Motor neuron (in vitro differentiated cells): ENCODE results near the gene CTXN3. TPM values are rescaled to one million over a fixed set of nuclear protein-coding genes. Genes with fewer than 3 reads are reported as not detected.

Source experiments
- ATAC-seq, 8 experiments: fragments of 200-7000 bp; cut with Tn5 transposase; replicated peaks in 6 of 8; 2 replicates each; pipeline ENCODE4 v1.8.0; 2021; ENCODE audit warnings: mild to moderate bottlenecking in 8 of 8, moderate library complexity in 8 of 8
- H3K27ac ChIP-seq, 2 donors: fragments of 250-450 bp; sonication (Bioruptor Pico); 2 replicates each; pipeline ENCODE4 v1.9.0; 2021; ENCODE audit warnings: antibody characterized with exemption in 2 of 2, mild to moderate bottlenecking in 2 of 2, moderate library complexity in 1 of 2
- H3K4me1 ChIP-seq, 2 donors: fragments of 250-450 bp; sonication (Bioruptor Pico); replicated peaks in 1 of 2; 2 replicates each; pipeline ENCODE4 v1.6.1; 2021; ENCODE audit warnings: antibody characterized with exemption in 2 of 2, mild to moderate bottlenecking in 2 of 2, moderate library complexity in 1 of 2
- H3K4me3 ChIP-seq, 5 donors: fragments of 250-450 bp; sonication (Bioruptor Pico); 2 replicates each; pipeline ENCODE4 v1.9.0; 2021; ENCODE audit warnings: antibody characterized with exemption in 5 of 5, mild to moderate bottlenecking in 5 of 5, moderate library complexity in 4 of 5
- WGBS, 10 experiments: fragments of 450-650 bp; shearing (Covaris generic); methylation state at CpG; one replicate each; pipeline ENCODE4 v1.0.0; 2022; 5-methylcytosine and 5-hydroxymethylcytosine counted together
- in situ Hi-C, 9 experiments: fragments of 400-800 bp; cut with MboI; loops; one replicate each; pipeline ENCODE4 v1.15.0; 2021; ENCODE audit warnings: low sequenced_read_pairs in 9 of 9, low pct_unique_long_range_greater_than_20kb in 2 of 9; ENCODE audit not compliant: unreplicated experiment in 9 of 9
- total RNA-seq, 8 experiments: library from RNA; unstranded; fragments of 300-600 nt; gene quantifications; 2 replicates each; pipeline versions ENCODE4 v1.2.3 to v1.2.4, GENCODE V29; 2022

The CTXN3 gene
- total RNA-seq, 8 experiments from 2014 or later: 0.54 to 32.9 (median 10.8) TPM; not detected in 2

- in situ Hi-C loops: no loop called here
- ATAC-seq: no peak
- WGBS, 10 experiments: 0 to 100% (median 84%) methylated on average over 1 to 2 of the region's 2 CpGs
- H3K4me3 ChIP-seq: no peak overlapping the region
- H3K4me1 ChIP-seq: no peaks in the 10 kb centered on the region
- H3K27ac ChIP-seq: no peak overlapping the region
Observed at GRCh38 chr5:127685662-127686061, 36.8 kb downstream of the CTXN3 start.

- no peak overlapping the region for H3K4me3 ChIP-seq
- H3K27ac ChIP-seq: no peak overlapping the region
- in situ Hi-C loops: no loop called here
- no peaks in the 10 kb centered on the region for H3K4me1 ChIP-seq
- ATAC-seq: no peak
Observed at GRCh38 chr5:127686424-127686823, 37.5 kb downstream of the CTXN3 start.

- H3K4me1 ChIP-seq: no peaks in the 10 kb centered on the region
- 8 to 100% (median 90%) methylated on average over 1 of the region's 1 CpG for WGBS, 10 experiments
- no peak overlapping the region for H3K27ac ChIP-seq
- no peak for ATAC-seq
- in situ Hi-C loops: no loop called here
- no peak overlapping the region for H3K4me3 ChIP-seq
Observed at GRCh38 chr5:127694518-127695171, 45.8 kb downstream of the CTXN3 start.

DNA sequence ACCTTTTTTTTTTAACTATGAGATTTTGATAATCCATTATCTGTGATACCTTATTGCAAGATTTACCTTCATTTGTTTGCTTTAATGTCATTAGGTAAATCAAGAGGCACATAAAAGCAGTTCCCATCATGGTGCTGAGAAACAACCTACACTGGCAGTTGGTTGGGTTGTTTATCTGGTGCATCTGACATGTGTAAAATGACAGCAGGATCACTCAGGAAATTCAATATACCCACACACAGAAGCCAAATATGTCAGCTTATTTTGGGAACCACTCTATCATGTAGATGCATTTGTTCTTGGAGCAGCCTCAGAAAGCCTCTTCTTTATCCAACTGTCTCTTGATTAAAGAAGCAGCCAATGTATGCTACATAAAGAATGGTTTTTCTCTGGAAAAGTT, 46.5 kb downstream of the CTXN3 start:
- no peak overlapping the region for H3K4me3 ChIP-seq
- no peak overlapping the region for H3K27ac ChIP-seq
- in situ Hi-C loops: no loop called here
- no peak for ATAC-seq
- H3K4me1 ChIP-seq: no peaks in the 10 kb centered on the region

DNA sequence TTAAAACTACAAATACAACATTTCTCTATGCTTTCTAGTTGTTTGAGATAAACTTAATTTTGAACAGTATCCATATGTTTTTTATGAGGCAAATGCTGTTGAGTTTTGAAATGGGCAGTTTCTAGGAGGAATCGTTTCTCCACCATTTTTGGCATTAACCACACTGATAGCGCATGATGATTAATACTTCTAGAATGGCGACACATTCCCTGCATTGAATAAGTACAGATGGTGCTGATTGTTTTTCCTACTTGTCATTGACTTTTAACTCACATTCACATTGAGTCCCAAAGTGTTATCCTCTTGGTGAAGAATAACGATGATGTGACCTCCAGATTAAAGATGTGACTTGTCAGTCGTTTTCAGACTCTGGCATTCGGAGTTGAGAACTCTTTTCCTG, 47.8 kb downstream of the CTXN3 start:
- Histone ChIP-seq H3K27ac (no peak overlapping the region), H3K4me1 (no peaks in the 10 kb centered on the region), H3K4me3 (no peak overlapping the region)
- in situ Hi-C loops: no loop called here
- ATAC-seq: peak in 2 of 8 experiments; percentile 31 to 68
- WGBS, 10 experiments: 5 to 100% (median 83%) methylated on average over 1 to 6 of the region's 6 CpGs; no CpG with 5 or more reads in 1 of the 10 experiments

GRCh38 chr5:127697894-127698600, 49.2 kb downstream of the CTXN3 start:
- no peak overlapping the region for H3K27ac ChIP-seq
- 14 to 66% (median 34%) methylated on average over 1 to 2 of the region's 2 CpGs; no CpG with 5 or more reads in 4 of the 10 experiments for WGBS, 10 experiments
- no peak for ATAC-seq
- no peak overlapping the region for H3K4me3 ChIP-seq
- H3K4me1 ChIP-seq: peaks cover 4 to 7% of the 10 kb centered on the region in 2 donors
- in situ Hi-C loops: no loop called here

- in situ Hi-C loops: no loop called here
- ATAC-seq: no peak
- Histone ChIP-seq H3K4me1 (peaks cover 16 to 21% of the 10 kb centered on the region in 2 donors), H3K27ac (no peak overlapping the region), H3K4me3 (no peak overlapping the region)
- 37 to 97% (median 85%) methylated on average over 1 to 5 of the region's 5 CpGs for WGBS, 10 experiments
Observed at GRCh38 chr5:127699416-127699815, 50.5 kb downstream of the CTXN3 start.

DNA sequence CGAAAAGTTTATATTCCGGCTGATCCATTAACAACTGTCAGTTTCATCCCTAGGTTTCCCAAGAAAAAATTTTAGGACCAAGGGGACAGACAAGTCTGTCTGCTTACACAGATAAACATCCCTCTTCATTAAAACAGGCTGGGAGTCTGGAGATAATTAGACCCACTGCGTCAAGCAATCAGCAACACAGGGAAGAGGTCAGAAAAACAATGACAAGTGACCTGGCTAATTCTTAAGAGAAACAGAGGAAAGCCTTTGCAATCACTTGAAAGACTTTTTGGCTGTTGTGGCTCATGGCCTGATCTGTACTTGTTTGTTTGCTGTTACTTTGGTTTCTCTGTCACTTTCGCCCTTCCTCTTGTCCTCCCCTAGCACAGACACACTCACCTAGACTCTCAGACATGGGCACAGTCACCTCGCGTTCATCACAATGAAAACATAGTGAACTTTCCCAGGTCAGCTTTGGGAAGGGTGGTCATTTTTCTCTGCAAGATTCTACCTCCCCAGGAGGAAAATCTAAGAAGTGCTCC, 51.4 kb downstream of the CTXN3 start:
- peaks cover 25 to 29% of the 10 kb centered on the region in 2 donors for H3K4me1 ChIP-seq
- in situ Hi-C loops: no loop called here
- no peak overlapping the region for H3K27ac ChIP-seq
- no peak for ATAC-seq
- 17 to 94% (median 82%) methylated on average over 1 to 6 of the region's 6 CpGs for WGBS, 10 experiments
- no peak overlapping the region for H3K4me3 ChIP-seq

- Histone ChIP-seq H3K27ac (peak overlapping the region; percentile 4 to 45), H3K4me1 (peaks cover 29 to 35% of the 10 kb centered on the region in 2 donors), H3K4me3 (no peak overlapping the region)
- whole genome bisulfite sequencing, 10 experiments: 53 to 100% (median 100%) methylated on average over 1 to 2 of the region's 2 CpGs; no CpG with 5 or more reads in 3 of the 10 experiments
- in situ Hi-C loops: no loop called here
- no peak for ATAC-seq
Observed at GRCh38 chr5:127702434-127702833, 53.6 kb downstream of the CTXN3 start.

GRCh38 chr5:127702926-127703561, 54.2 kb downstream of the CTXN3 start, which contains the start of gene CCDC192:
CCDC192 (plus strand) TSS chr5:127703391; CDS start chr5:127703446, 55 bp downstream.
- peak in 7 of 8 experiments; percentile 59 to 92 (median 89) for ATAC-seq
- Histone ChIP-seq H3K4me3 (no peak within 1 kb of the TSS), H3K4me1 (peaks cover 29 to 35% of the 10 kb centered on the region in 2 donors), H3K27ac (peak within 1 kb of the TSS; percentile 45 to 47)
- WGBS, 10 experiments: 0 to 44% (median 21%) methylated on average over 1 to 4 of the region's 5 CpGs; no CpG with 5 or more reads in 6 of the 10 experiments
- in situ Hi-C loops: no loop called here

- in situ Hi-C loops: no loop called here
- Histone ChIP-seq H3K4me3 (no peak overlapping the region), H3K4me1 (peaks cover 29 to 35% of the 10 kb centered on the region in 2 donors), H3K27ac (peak overlapping the region in 1 of 2 donors; percentile 13)
- peak in 7 of 8 experiments; percentile 25 to 88 (median 49) for ATAC-seq
- WGBS, 10 experiments: 0 to 69% (median 41%) methylated on average over 2 to 4 of the region's 4 CpGs
Observed at GRCh38 chr5:127705120-127705892, 56.4 kb downstream of the CTXN3 start.

DNA sequence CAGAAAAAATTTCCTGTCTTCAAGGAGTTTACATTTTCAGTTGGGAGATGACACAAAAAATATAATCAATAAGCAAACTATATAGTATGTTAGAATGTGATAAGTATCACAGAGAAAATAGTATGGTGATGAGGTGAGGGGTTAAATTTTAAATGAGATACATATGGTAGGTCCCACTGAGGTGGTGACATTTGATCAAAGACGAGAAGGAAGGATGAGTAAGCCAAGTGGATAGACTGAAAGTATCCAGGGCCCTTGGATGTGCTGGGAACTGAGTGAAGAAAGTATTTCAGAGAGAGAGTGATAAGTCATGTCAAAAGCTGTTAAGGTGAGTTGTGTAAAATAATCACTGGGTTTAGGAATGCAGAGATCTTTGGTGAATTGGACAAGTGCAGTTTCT, 57.8 kb downstream of the CTXN3 start:
- no peak overlapping the region for H3K4me3 ChIP-seq
- H3K27ac ChIP-seq: no peak overlapping the region
- in situ Hi-C loops: no loop called here
- ATAC-seq: no peak
- H3K4me1 ChIP-seq: peaks cover 29 to 35% of the 10 kb centered on the region in 2 donors
- 0 to 100% (median 61%) methylated on average over 1 of the region's 1 CpG; no CpG with 5 or more reads in 2 of the 10 experiments for WGBS, 10 experiments
